ENCODE results near the gene CRIP3.

GRCh38 chr6:43271944-43272343 is 36.7 kb downstream of the CRIP3 start:
- TF ChIP-seq EZH2 (IDR thresholded peaks at IDR 0.05; ENCODE audit: insufficient read depth, poor library complexity, severe bottlenecking) (no peak), EZH2phosphoT487 (IDR thresholded peaks at IDR 0.05; ENCODE audit: insufficient read depth, low read depth) (no peak)
